Endothelial cell (in vitro differentiated cells): ENCODE data around the gene RHEX. TPM values are rescaled to one million over a fixed set of nuclear protein-coding genes. Genes with fewer than 3 reads are reported as not detected.

Source experiments
- DNase-seq: peaks from one replicate; pipeline ENCODE4 v3.0.0; 2021; ENCODE audit warnings: low spot score
- H3K27ac Mint-ChIP-seq: one replicate; pipeline ENCODE4 v1.8.0; 2021; ENCODE audit warnings: mixed read lengths, inconsistent platforms; ENCODE audit not compliant: unreplicated experiment
- H3K27me3 Mint-ChIP-seq: one replicate; pipeline ENCODE4 v1.8.0; 2021; ENCODE audit warnings: mild to moderate bottlenecking, moderate library complexity, mixed read lengths, inconsistent platforms; ENCODE audit not compliant: unreplicated experiment
- H3K36me3 Mint-ChIP-seq: one replicate; pipeline ENCODE4 v1.8.0; 2021; ENCODE audit warnings: mild to moderate bottlenecking, low read depth, mixed read lengths, inconsistent platforms; ENCODE audit not compliant: unreplicated experiment
- H3K4me1 Mint-ChIP-seq: one replicate; pipeline ENCODE4 v1.8.0; 2021; ENCODE audit warnings: mild to moderate bottlenecking, mixed read lengths, inconsistent platforms; ENCODE audit not compliant: unreplicated experiment
- H3K4me3 Mint-ChIP-seq: one replicate; pipeline ENCODE4 v1.8.0; 2021; ENCODE audit warnings: mild to moderate bottlenecking, mixed read lengths, inconsistent platforms; ENCODE audit not compliant: unreplicated experiment
- H3K9me3 Mint-ChIP-seq: one replicate; pipeline ENCODE4 v1.8.0; 2021; ENCODE audit warnings: mixed read lengths, inconsistent platforms; ENCODE audit not compliant: unreplicated experiment
- CTCF ChIP-seq: fragments of 200-600 bp; sonication (generic); IDR thresholded peaks from one replicate; pipeline ENCODE4 v1.5.0; 2021; ENCODE audit warnings: antibody characterized with exemption; ENCODE audit not compliant: unreplicated experiment
- total RNA-seq: library from RNA; stranded (reverse); fragmentation: NEBNext Ultra II Directional; extraction: Animal tissue kit (Norgen Biotek cat#: 25700); gene quantifications from one replicate; pipeline ENCODE4 v1.2.1, GENCODE V29; 2021; ENCODE audit not compliant: unreplicated experiment

RHEX gene
- total RNA-seq, 1 donor from 2014 or later, result not detected

GRCh38 chr1:206110820-206111219, 57.8 kb downstream of the RHEX start:
- Mint-ChIP-seq H3K27me3 (no peaks in the 10 kb centered on the region), H3K4me3 (no peak overlapping the region), H3K9me3 (no peaks in the 10 kb centered on the region), H3K36me3 (no peaks in the 10 kb centered on the region), H3K4me1 (peaks cover 2% of the 10 kb centered on the region), H3K27ac (no peak overlapping the region)
- DNase-seq, result no peak
- TF ChIP-seq CTCF, result no peak

GRCh38 chr1:206111271-206111927, 58.4 kb downstream of the RHEX start:
- Mint-ChIP-seq H3K4me3 (no peak overlapping the region), H3K9me3 (no peaks in the 10 kb centered on the region), H3K36me3 (no peaks in the 10 kb centered on the region), H3K27ac (no peak overlapping the region), H3K27me3 (peaks cover 1% of the 10 kb centered on the region), H3K4me1 (peaks cover 2% of the 10 kb centered on the region)
- no peak for DNase-seq
- TF ChIP-seq CTCF, result no peak

DNA sequence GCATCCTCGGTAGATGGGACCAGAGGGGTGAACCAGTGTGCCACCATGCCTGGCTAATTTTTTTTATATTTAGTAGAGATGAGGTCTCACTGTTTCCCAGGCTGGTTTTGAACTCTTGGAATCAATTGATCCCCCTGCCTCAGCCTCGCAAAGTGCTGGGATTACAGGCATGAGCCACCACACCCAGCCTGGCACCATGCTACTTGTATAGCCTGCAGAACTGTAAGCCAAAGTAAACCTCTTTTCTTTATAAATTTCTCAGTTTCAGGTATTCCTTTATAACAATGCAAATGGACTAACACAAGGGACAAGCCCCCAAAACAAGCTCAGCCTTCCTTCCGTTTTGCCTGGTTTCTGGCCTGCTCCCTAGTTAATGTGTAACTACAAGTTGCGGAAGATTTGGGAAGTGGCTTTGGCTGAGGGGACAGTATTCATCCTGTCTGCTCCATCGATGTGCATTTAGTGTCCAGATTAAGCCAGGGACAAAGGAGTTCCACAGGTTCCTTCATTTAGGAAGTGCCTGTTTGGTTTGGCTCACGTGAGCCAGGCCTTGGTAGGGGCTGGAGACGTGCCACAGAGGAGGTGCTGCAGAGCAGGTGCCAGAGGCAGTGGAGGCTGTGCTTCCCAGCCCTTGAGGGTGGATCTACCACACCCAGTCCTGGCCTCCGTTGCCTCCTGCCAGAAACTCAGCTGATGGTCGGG, 59.8 kb downstream of the RHEX start:
- Mint-ChIP-seq H3K4me3 (no peak overlapping the region), H3K36me3 (peaks cover 4% of the 10 kb centered on the region), H3K27me3 (peaks cover 8% of the 10 kb centered on the region), H3K4me1 (peaks cover 4% of the 10 kb centered on the region), H3K27ac (no peak overlapping the region), H3K9me3 (no peaks in the 10 kb centered on the region)
- DNase-seq, result no peak
- TF ChIP-seq CTCF, result no peak

DNA sequence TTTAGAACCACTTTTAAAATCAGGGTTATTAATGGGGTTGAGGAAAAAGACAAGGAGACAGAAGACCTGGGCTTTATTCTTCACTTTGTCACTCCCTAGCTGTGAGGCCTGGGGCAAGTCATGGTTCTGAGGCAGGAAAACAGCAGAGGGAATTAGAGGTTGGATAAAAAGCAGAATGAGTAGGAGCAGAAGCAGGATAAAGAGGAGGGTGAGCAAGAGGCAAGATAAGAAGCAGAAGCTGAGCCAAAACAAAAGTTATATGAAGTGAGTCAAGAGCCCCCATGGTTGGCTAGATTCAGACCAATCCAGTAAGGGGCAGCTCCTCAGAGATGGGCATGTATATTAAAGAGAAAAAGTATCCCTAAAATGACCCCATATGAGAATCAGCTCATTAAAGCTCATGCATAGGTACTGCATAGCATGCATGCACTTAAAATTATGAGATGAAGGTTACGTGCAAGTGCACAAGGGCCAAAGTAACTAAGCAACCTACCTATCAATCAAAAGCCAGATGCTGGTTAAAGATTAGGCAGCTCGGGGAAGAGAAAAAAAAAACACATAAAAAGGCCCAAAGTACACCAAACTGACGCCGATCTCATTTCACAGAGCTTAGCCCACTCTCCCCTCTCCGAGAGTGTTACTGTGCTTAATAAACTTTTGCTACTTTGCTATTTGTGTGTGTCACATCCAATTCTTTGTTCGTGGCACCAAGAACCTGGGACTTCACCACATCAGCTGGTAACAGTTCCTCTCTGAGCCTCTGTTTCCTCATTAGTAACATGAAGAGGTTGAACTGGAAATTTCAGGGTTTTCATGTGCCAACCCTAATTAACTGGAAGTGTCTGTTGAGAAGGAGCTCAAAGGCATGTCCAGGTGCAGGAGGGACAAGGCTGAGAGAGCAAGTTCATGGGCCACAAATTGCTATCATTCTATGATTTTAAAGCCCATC, 62.0 kb downstream of the RHEX start:
- DNase-seq, result no peak
- no peaks in the 10 kb centered on the region for H3K9me3 Mint-ChIP-seq
- H3K36me3 Mint-ChIP-seq, result peaks cover 4% of the 10 kb centered on the region
- H3K27ac Mint-ChIP-seq, result no peak overlapping the region
- TF ChIP-seq CTCF, result no peak
- H3K4me3 Mint-ChIP-seq, result no peak overlapping the region
- peaks cover 10% of the 10 kb centered on the region for H3K27me3 Mint-ChIP-seq
- peaks cover 8% of the 10 kb centered on the region for H3K4me1 Mint-ChIP-seq
